Fibroblast of lung (primary cell): Measurements from ENCODE around the gene RAB1A.

Experiments
- EZH2 ChIP-seq: IDR thresholded peaks from 2 replicates; pipeline ENCODE4 v1.5.1; 2012; ENCODE audit warnings: low read length, control low read depth, mild to moderate bottlenecking; ENCODE audit errors: missing control alignments
- TF ChIP-seq, protein P1 (sequence below), 2 donors: IDR thresholded peaks in 1 of 2; conservative IDR thresholded peaks in 1 of 2; 1 replicate in 1 of 2; 2 replicates in 1 of 2; pipeline ENCODE4 v1.5.1; 2011 to 2012; ENCODE audit warnings: low read length in 2 of 2, control low read depth in 1 of 2, inconsistent platforms in 1 of 2, low read depth in 1 of 2, mild to moderate bottlenecking in 1 of 2

DNA sequence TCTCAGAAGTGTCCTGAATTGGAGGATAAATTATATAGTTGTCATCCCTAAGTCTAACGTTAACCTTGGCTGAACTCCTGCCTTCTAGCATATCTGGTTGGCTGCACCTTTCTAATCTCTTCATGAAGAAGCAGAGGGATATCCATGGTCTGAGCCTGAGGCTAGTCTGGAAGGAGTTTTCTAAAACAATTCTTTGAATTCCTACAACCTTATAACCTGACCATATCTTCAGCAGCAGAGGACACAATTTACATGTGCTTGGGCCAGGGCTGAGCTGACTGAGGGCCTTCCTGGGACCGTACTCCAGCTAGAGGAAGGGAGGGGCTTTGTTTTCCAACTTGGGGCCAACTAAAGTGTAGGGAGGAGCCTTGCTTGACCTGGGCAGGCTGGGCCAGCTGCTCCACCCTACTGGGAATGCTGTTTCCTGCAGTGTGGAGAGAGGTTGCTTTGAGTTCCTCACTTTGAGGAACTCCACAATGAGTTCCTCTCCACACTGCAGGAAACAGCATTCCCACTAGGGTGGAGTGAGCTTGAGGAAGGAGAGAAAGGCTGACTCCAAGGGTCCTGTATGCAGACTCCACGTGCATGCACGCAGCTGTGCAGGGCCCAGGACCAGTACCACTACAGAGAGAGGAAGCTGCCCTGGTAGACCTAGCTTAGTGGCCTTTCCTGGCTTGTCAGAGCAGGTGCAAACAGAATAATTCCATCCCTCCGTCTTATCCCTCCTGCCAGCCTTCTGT lies 54.1 kb downstream of the RAB1A start:
- TF ChIP-seq, protein P1, sequence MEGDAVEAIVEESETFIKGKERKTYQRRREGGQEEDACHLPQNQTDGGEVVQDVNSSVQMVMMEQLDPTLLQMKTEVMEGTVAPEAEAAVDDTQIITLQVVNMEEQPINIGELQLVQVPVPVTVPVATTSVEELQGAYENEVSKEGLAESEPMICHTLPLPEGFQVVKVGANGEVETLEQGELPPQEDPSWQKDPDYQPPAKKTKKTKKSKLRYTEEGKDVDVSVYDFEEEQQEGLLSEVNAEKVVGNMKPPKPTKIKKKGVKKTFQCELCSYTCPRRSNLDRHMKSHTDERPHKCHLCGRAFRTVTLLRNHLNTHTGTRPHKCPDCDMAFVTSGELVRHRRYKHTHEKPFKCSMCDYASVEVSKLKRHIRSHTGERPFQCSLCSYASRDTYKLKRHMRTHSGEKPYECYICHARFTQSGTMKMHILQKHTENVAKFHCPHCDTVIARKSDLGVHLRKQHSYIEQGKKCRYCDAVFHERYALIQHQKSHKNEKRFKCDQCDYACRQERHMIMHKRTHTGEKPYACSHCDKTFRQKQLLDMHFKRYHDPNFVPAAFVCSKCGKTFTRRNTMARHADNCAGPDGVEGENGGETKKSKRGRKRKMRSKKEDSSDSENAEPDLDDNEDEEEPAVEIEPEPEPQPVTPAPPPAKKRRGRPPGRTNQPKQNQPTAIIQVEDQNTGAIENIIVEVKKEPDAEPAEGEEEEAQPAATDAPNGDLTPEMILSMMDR (conservative IDR thresholded peaks at IDR 0.05 in 1 of 2, IDR thresholded peaks at IDR 0.05 in 1 of 2; ENCODE audit: low read depth in 1 of 2, low read length in 2 of 2) = no peak
- TF ChIP-seq EZH2 = no peak
